IPS-NIHi7 (cell line): ENCODE data around the gene TRIM22.

Experiments
- DNase-seq: peaks from one replicate; pipeline ENCODE4 v3.0.0; 2012; ENCODE audit warnings: mixed read lengths; ENCODE audit errors: extremely low spot score

The TRIM22 gene

DNA sequence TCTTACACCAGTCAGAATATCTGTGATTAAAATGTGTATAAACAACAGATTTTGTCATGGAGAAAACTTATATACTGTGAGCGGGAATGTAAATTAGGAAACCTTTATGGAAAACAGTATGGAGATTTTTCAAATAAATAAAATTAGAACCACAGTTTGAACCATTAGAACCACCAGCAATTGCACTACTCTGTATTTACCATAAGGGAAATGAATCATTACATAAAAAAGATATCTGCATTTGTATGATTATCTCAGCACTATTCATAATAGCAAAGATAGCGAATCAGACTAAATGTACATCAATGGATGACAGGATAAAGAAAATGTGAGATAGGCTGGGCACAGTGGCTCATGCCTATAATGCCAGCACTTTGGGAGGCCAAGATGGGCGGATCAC, 57.0 kb downstream of the TRIM22 start:
- DNase-seq, result no peak

DNA sequence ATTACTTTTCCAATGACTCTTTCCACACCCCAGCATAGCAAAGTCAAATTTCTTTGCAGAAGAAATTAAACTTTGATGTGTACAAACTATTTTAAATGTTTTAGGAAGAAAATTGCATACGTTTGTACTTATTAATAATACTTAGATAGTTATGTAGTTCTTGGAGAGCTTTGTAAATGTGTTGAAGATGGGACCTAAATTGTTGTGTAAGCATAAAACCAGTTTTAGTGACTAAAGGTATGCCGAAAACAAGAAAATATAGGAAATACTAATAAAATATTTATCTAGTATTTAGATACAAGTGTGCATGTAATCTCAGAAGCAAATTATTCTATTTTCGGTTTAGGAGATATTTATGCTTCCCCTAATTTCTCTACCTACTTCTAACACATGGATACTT, 60.2 kb downstream of the TRIM22 start:
- DNase-seq, result no peak

DNA sequence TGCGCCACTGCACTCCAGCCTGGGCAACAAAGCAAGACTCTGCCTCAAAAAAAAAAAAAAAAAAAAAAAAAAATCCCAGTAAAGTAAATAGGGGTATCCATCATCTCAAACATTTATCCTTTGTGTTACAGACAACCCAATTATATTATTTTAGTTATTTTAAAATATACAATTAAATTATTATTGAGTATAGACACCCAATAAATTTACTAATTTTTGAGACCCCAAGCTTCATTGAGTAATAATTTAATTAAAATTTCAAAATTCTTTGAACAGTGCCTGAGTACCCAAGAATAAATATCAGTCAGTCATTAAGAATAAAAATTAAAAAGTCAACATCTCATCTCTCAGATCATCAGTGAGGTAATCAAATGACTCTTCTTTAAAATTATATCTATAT, 64.4 kb downstream of the TRIM22 start, which contains the start of gene OR52N4:
TSS of gene OR52N4 (plus strand) at position 301 of the 400 bp plus-strand sequence. CDS start 498 bp downstream, outside the sequence.
- DNase-seq, result no peak
